GM19463 (cell line): Measurements from ENCODE around the gene SRPK2.
A peak's percentile ranks its signal among the peaks of the same experiment; 100 is the strongest.
"Not testable (repeated sequence)": the region's sequence is repeated elsewhere in the genome, so short reads cannot be mapped to it uniquely, and the experiment has no call there.

Experiments
- ATAC-seq: cut with Tn5 transposase; IDR thresholded peaks from one replicate; pipeline ENCODE4 v1.9.1; 2021; ENCODE audit warnings: mild to moderate bottlenecking, moderate library complexity; ENCODE audit not compliant: unreplicated experiment

Gene SRPK2

GRCh38 chr7:105198223-105198622 is 190.5 kb downstream of the SRPK2 start:
- no peak for ATAC-seq

- no peak for ATAC-seq
Observed at GRCh38 chr7:105196473-105196872, 192.2 kb downstream of the SRPK2 start.

DNA sequence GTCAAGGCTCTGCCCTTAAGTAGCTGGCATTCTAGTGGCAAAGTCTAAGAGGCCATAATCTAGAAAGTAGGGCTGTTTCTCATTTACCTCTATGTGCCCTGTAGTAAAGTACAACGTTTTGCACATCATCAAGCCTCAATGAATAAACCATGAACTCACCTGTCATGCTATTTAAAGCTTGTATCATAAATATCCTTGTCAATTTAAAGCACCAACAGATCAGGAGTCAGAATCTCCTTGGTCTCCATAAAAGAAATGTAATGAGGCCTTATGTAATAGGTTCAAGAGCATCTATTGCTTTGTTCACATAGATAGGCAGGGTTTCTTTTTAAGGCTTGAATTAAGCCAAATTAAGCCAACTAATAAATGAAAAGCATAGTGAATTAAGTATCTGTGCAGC is 192.8 kb downstream of the SRPK2 start:
- ATAC-seq, result no peak

GRCh38 chr7:105194959-105195358 is 193.8 kb downstream of the SRPK2 start:
- not testable (repeated sequence) for ATAC-seq

GRCh38 chr7:105191331-105191730 is 197.4 kb downstream of the SRPK2 start:
- no peak for ATAC-seq

- no peak for ATAC-seq
Observed at GRCh38 chr7:105189859-105190492, 198.7 kb downstream of the SRPK2 start.

- no peak for ATAC-seq
Observed at GRCh38 chr7:105188201-105188600, 200.5 kb downstream of the SRPK2 start.

DNA sequence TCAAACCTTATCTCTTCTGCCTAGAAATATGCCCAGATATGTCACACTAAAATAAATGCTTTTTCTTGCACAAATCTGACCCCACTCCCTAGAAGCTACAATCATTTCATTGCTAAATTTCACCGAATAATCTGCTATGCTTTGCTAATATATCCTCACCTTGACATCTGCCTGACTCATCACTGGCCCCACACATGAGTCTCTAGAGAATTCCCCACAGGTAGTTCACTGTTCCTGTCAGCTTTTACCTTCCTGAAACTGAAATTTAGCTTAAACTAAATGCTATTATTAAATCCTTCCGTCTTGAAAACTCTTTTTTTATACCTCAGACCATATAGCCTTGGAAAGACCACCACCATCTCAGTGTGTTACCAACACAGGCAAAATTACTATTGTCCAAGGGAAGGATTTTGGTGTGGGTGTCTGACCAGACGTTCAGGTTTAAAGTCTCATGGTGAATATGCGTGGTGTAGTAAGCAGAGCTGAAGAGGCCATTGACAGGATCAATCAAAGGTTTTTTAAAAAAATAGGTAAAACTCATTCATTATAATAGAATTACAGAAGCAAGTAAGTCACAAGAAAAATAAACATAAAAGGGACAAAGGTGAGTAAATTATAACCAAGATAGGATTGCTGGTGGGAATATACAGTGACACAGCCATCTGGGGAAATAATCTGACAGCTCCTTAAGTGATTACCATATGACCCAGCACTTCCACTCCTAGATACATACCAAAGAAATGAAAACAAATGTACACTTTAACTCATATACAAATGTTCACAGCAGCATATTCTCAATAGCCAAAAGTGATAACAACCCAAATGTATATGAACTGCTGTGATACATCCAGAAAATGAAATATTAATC is 201.2 kb downstream of the SRPK2 start:
- peak; percentile 67 for ATAC-seq

DNA sequence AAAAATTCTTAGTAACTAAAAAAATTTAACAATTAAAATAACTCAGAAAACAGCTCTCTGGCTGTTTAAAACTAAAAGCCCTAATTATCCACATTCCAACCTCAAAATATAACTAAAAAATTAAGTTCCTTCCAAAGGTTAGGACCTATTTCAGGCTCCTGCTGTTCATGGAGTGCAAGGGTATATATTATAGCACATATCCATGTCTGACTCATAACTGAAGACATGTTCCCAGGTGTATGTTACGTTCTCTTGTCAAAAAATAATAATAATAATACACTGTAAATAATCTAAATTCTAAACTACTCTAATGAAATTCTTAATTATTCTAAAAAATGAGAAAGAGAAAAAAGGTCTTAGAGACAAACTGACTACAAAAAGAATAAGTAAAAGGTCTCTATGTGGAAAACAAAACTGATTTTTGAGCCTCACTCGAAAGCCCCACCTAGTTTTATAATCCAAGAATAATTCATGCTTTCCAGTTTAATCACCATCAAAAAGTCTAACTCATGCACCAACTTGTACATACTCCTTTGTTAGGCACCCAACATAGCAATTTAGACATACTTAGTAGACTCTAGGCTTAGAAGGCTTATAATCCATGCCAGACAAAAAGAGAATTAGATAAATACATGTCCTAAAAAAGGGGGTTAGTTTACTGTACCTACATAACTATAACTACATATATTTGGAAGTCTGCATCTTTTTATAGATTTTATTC is 203.3 kb downstream of the SRPK2 start:
- no peak for ATAC-seq

- ATAC-seq, result no peak
Observed at GRCh38 chr7:105180002-105180401, 208.7 kb downstream of the SRPK2 start.

GRCh38 chr7:105178928-105179541 is 209.7 kb downstream of the SRPK2 start:
- no peak for ATAC-seq

DNA sequence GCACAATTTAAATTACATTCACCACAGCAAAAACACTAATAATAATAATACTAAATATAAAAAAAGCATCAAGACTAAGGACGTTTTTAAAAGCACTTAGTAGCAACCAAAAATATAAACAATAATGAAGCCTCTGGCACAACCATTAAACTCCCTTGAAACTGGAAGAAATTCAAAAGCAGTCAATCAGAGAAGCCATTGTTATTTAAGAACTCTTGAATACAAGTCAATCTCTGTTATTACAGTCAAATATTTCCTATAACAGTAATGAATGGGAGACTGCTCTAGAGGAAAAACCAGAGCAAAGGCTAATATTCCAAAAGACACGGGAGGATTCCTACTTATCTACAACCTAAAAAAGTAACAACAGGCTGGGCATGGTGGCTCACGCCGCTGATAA is 210.5 kb downstream of the SRPK2 start:
- ATAC-seq, result no peak

DNA sequence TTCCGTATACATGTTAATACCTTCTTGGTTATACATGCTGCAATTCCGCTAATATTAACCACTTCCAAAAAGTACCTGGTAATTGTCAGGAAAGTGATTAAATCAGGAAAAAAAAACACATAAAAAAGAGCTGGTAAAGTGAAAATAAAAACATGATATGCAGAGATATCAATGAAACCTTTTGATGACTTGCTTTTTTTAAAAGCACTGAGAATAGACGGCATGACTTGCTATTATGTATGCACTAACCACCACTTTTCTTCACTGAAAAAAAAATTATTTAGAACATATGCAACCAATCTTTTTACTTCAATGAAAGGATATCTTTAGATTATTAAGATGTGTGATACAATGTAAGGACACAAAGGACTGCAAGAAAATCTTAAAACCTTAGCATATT is 211.7 kb downstream of the SRPK2 start:
- ATAC-seq, result no peak

DNA sequence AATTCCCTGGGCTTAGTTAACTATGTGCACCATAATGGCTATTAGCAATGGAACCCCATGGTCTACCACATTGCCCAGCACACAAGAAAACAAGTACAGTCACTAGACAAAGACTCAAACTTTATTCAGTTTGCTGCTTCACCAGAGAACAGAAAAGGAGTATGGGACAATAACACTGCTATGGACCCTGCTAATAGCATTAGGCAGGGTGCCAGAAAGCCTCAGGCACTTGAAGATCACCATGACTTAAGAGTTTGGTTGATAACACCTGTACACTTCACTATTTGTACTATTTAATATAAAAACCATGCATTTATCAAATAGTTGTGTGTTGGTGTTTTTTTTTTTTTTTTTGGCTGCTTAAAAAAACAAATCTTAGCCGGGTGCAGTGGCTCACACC is 215.1 kb downstream of the SRPK2 start:
- ATAC-seq, result no peak

- no peak for ATAC-seq
Observed at GRCh38 chr7:105164751-105165150, 224.0 kb downstream of the SRPK2 start.

DNA sequence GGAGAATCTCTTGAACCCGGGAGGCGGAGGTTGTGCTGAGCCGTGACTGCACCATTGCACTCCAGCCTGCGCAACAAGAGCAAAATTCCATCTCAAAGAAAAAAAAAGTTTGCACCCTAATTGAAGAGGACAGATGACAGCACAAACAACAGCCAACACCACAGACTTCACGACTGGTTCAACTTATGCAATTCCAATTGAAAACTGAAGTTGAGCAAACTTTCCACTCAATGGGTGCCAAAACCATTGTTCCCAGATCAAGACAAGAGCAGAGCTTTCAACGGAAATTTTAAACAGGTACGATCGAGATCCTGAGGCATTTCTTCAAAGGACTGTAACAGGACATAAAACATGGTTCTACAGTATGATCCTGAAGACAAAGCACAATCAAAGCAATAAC is 225.0 kb downstream of the SRPK2 start:
- ATAC-seq, result no peak

DNA sequence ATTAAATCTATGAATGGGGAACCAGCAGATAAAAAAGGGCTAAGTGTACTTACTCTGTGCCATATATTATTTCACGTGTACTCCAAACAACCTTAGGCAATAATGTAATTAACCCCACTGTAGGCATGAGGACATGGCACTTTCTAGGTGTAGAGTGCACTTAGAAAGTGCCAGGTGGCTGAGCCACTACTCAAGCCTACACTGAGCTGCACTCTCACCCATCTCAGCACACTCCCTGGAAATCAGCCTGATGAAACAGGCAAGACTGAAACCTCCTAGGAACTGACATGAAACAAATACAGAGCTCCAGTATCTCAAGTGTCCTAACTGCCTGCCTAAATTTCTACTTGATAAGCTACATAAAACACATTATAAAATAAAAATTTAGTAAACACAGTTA is 227.4 kb downstream of the SRPK2 start:
- no peak for ATAC-seq

DNA sequence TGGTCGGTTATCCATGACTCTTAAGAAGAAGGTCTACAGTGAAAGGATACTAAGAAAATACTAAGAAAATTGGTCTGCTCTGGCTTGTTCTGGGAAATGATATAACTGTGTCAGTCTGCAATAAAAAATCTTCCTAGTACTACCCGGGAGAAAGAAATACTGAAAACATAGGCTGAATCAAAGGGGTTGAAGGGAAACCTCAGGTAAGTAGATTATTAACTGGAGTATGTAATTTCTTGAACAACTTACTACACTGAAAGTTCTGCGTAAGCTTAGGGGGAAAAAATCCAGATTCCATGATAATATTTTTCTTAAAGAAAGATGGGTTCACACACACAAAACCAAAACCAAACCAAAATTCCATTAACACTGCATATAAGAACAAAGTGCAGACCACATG is 231.4 kb downstream of the SRPK2 start:
- no peak for ATAC-seq

- ATAC-seq, result no peak
Observed at GRCh38 chr7:105156731-105157130, 232.0 kb downstream of the SRPK2 start.

DNA sequence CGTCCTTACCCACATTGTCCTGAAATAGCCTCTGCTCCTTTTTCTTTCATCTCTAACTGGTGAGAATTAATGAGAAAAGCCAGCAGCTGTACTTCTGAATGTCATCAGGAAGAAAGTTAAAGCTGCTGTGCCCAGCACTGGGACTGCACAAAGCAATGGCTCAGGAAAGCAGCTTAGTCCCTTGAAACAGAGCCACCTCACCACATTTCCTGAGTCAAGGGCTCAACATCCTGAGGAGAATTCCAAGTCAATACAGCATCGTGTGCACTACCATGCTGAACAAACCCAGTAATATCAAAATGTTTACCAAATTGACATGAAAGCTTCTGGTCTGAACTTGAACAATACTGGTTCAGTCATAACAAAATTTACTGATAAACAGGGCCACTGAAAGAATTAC is 234.6 kb downstream of the SRPK2 start:
- ATAC-seq, result no peak

GRCh38 chr7:105153531-105153930 is 235.2 kb downstream of the SRPK2 start:
- no peak for ATAC-seq
